HepG2 (cell line): ENCODE data around the gene TOR4A. TPM values are rescaled to one million over a fixed set of nuclear protein-coding genes. Genes with fewer than 3 reads are reported as not detected.

Experiments
- FOXO4 ChIP-seq: sonication (generic); formaldehyde crosslinking; conservative IDR thresholded peaks from 2 replicates; pipeline ENCODE4 v1.8.1; 2023; ENCODE audit warnings: missing genetic modification reagents
- FOXP1 ChIP-seq, 2 experiments: fragments of 450-650 bp in 1 of 2; IDR thresholded peaks; 2 replicates each; pipeline ENCODE4 v1.6.1; 2017 to 2018; ENCODE audit warnings: antibody characterized with exemption in 1 of 2
- HBP1 ChIP-seq: IDR thresholded peaks from 2 replicates; pipeline ENCODE4 v1.6.1; 2016; ENCODE audit warnings: low read depth, control low read depth
- HDAC6 ChIP-seq: fragments of 200-600 bp; sonication (generic); IDR thresholded peaks from 2 replicates; pipeline ENCODE4 v1.7.0; 2017; ENCODE audit warnings: mild to moderate bottlenecking, antibody characterized with exemption, low read length, low read depth
- IKZF1 ChIP-seq: fragments of 450-650 bp; IDR thresholded peaks from 2 replicates; pipeline ENCODE4 v1.7.1; 2016
- ISL2 ChIP-seq: sonication (generic); formaldehyde crosslinking; IDR thresholded peaks from 2 replicates; pipeline ENCODE4 v1.5.0; 2020; ENCODE audit warnings: missing genetic modification reagents
- NR2F2 ChIP-seq: IDR thresholded peaks from 2 replicates; pipeline ENCODE4 v1.6.1; 2012; ENCODE audit warnings: low read depth, inconsistent platforms, borderline replicate concordance
- PBX3 ChIP-seq: sonication (generic); formaldehyde crosslinking; IDR thresholded peaks from 2 replicates; pipeline ENCODE4 v1.8.1; 2023; ENCODE audit warnings: missing genetic modification reagents, inconsistent platforms, borderline replicate concordance
- PHB2 ChIP-seq: fragments of 450-650 bp; IDR thresholded peaks from 2 replicates; pipeline ENCODE4 v1.6.1; 2018; ENCODE audit not compliant: partially characterized antibody
- POLR2AphosphoS2 ChIP-seq: IDR thresholded peaks from 2 replicates; pipeline ENCODE4 v1.6.1; 2011; ENCODE audit warnings: low read depth, low read length, improper control_type of control experiment
- RFXANK ChIP-seq: IDR thresholded peaks from 2 replicates; pipeline ENCODE4 v1.6.1; 2016
- SMAD1 ChIP-seq: sonication (generic); formaldehyde crosslinking; IDR thresholded peaks from 2 replicates; pipeline ENCODE4 v1.4.0; 2020; ENCODE audit warnings: missing genetic modification reagents, low read depth, mild to moderate bottlenecking, borderline replicate concordance
- SP1 ChIP-seq, 2 experiments: fragments of 450-650 bp in 1 of 2; sonication (generic) in 1 of 2; formaldehyde crosslinking in 1 of 2; IDR thresholded peaks; 2 replicates each; pipeline versions ENCODE4 v1.4.0 to v1.6.1; 2016 to 2020; ENCODE audit warnings: missing genetic modification reagents in 1 of 2
- THYN1 ChIP-seq: sonication (generic); formaldehyde crosslinking; IDR thresholded peaks from 2 replicates; pipeline ENCODE4 v1.8.1; 2023; ENCODE audit warnings: low read depth, mild to moderate bottlenecking, moderate library complexity, missing genetic modification reagents, borderline replicate concordance
- ZBTB43 ChIP-seq: sonication (generic); formaldehyde crosslinking; conservative IDR thresholded peaks from 2 replicates; pipeline ENCODE4 v1.4.0; 2020; ENCODE audit warnings: missing genetic modification reagents
- ZKSCAN1 ChIP-seq: fragments of 150-350 bp; IDR thresholded peaks from 2 replicates; pipeline ENCODE4 v1.6.1; 2014; ENCODE audit warnings: low read length
- ZNF296 ChIP-seq: sonication (generic); formaldehyde crosslinking; conservative IDR thresholded peaks from 2 replicates; pipeline ENCODE4 v1.5.0; 2020; ENCODE audit warnings: mild to moderate bottlenecking, missing genetic modification reagents
- ZNF446 ChIP-seq: sonication (generic); formaldehyde crosslinking; IDR thresholded peaks from 2 replicates; pipeline ENCODE4 v1.5.0; 2020; ENCODE audit warnings: mild to moderate bottlenecking, missing genetic modification reagents
- ZNF562 ChIP-seq: sonication (generic); formaldehyde crosslinking; IDR thresholded peaks from 2 replicates; pipeline ENCODE4 v1.8.0; 2022; ENCODE audit warnings: missing genetic modification reagents, borderline replicate concordance
- ZNF770 ChIP-seq: sonication (generic); formaldehyde crosslinking; IDR thresholded peaks from 2 replicates; pipeline ENCODE4 v1.5.0; 2020; ENCODE audit warnings: mild to moderate bottlenecking, missing genetic modification reagents
- ZNF83 ChIP-seq: sonication (generic); formaldehyde crosslinking; IDR thresholded peaks from 2 replicates; pipeline ENCODE4 v1.4.0; 2020; ENCODE audit warnings: missing genetic modification reagents, mild to moderate bottlenecking, borderline replicate concordance
- ZNF883 ChIP-seq: sonication (generic); formaldehyde crosslinking; IDR thresholded peaks from 2 replicates; pipeline ENCODE4 v1.5.1; 2020; ENCODE audit warnings: mild to moderate bottlenecking, missing genetic modification reagents; ENCODE audit errors: not compliant biosample characterization
- polyA plus RNA-seq, 8 experiments: library from polyadenylated mRNA; depleted of rRNA in 3 of 8; stranded (reverse) in 7 of 8; unstranded in 1 of 8; fragments of >200 nt; fragmentation: Illumina TruSeq in 4 of 8; extraction: Trizol in 4 of 8; gene quantifications; 2 replicates each; pipeline versions ENCODE4 v1.2.1 to v1.2.3, GENCODE V29; 2011 to 2016; ENCODE audit warnings: low read depth in 4 of 8, missing spikeins in 1 of 8, mixed read lengths in 1 of 8; ENCODE audit not compliant: insufficient read depth in 1 of 8
- total RNA-seq, 5 experiments: library from RNA; depleted of rRNA; stranded (reverse); fragments of >200 nt; fragmentation: Illumina TruSeq; extraction: Trizol; gene quantifications; 2 replicates each; pipeline ENCODE4 v1.2.3, GENCODE V29; 2016; ENCODE audit warnings: low read depth in 1 of 5

TOR4A gene
- total and polyA plus RNA-seq, 2 of the 13 experiments (the other 11 are each of a cell fraction or from before 2014, with no cell fraction given): 11.1 to 14.2 TPM

- TF ChIP-seq ZNF770 (peak; percentile 48), FOXP1 (IDR thresholded peaks at IDR 0.05) (no peak), FOXP1 (CRISPR knock-in tag; IDR thresholded peaks at IDR 0.05) (no peak), NR2F2 (no peak), PBX3 (CRISPR knock-in tag) (no peak), THYN1 (CRISPR knock-in tag) (no peak), ZNF296 (no peak), FOXO4 (no peak), ZBTB43 (CRISPR knock-in tag) (no peak), HDAC6 (no peak), ZNF83 (CRISPR knock-in tag) (no peak), ZKSCAN1 (no peak), SMAD1 (peak; percentile 20; the same call in 1 of the 2 replicates), PHB2 (no peak), ZNF562 (CRISPR knock-in tag) (no peak), HBP1 (CRISPR knock-in tag) (no peak), IKZF1 (no peak), ISL2 (CRISPR knock-in tag) (peak; percentile 40), SP1 (IDR thresholded peaks at IDR 0.05) (no peak), SP1 (CRISPR knock-in tag; IDR thresholded peaks at IDR 0.05) (no peak), RFXANK (CRISPR knock-in tag) (no peak), POLR2AphosphoS2 (no peak), ZNF446 (no peak), ZNF883 (no peak)
Observed at GRCh38 chr9:137229903-137230704, 47.4 kb upstream of the TOR4A start (continued).
